Measurements from ENCODE around the gene TRIM52.

GRCh38 chr5:181217111-181217802, 43.7 kb downstream of the TRIM52 start:
- TF ChIP-seq POLR2AphosphoS5 (IDR thresholded peaks at IDR 0.05; ENCODE audit: low read depth, low read length) (no peak), REST (IDR thresholded peaks at IDR 0.05; ENCODE audit: insufficient read depth in 1 of 2, low read depth in 2 of 2, low read length in 2 of 2) (no peak)

Data from PFSK-1 (cell line).